WTC11 (cell line): ENCODE data around the gene ALDOB. TPM values are rescaled to one million over a fixed set of nuclear protein-coding genes. Genes with fewer than 3 reads are reported as not detected.

Experiments used
- ATAC-seq: fragments of 200-7000 bp; cut with Tn5 transposase; 2 replicates; pipeline ENCODE4 v1.10.0; 2021; ENCODE audit warnings: mild to moderate bottlenecking, moderate library complexity
- CTCF ChIA-PET: fragments of 300-600 bp; sonication (Branson Sonifier 250); formaldehyde crosslinking; loops from one replicate; lab custom pipeline; 2021; ENCODE audit warnings: antibody characterized with exemption; lab: Charles Lee
- POLR2A ChIA-PET: fragments of 350-600 bp; sonication (Branson Sonifier 250); formaldehyde crosslinking; loops from one replicate; lab custom pipeline; 2021; ENCODE audit warnings: antibody characterized with exemption; lab: Charles Lee
- DNase-seq: peaks from one replicate; pipeline ENCODE4 v3.0.0; 2021; ENCODE audit warnings: low spot score
- H3K27ac Mint-ChIP-seq: 2 replicates; pipeline ENCODE4 v1.8.0; 2021; ENCODE audit warnings: mixed read lengths
- H3K27me3 Mint-ChIP-seq: 2 replicates; pipeline ENCODE4 v1.8.0; 2021; ENCODE audit warnings: low read depth, mild to moderate bottlenecking, moderate library complexity, mixed read lengths
- H3K36me3 Mint-ChIP-seq: 2 replicates; pipeline ENCODE4 v1.8.0; 2021; ENCODE audit warnings: mixed read lengths
- H3K4me1 Mint-ChIP-seq: 2 replicates; pipeline ENCODE4 v1.8.0; 2022; ENCODE audit warnings: mixed read lengths
- H3K4me3 Mint-ChIP-seq: 2 replicates; pipeline ENCODE4 v1.8.0; 2021; ENCODE audit warnings: mild to moderate bottlenecking, moderate library complexity, mixed read lengths
- H3K9me3 Mint-ChIP-seq: 2 replicates; pipeline ENCODE4 v1.8.0; 2021; ENCODE audit warnings: mixed read lengths
- ATF1 ChIP-seq: sonication (generic); formaldehyde crosslinking; IDR thresholded peaks from 2 replicates; pipeline ENCODE4 v1.8.1; 2023; ENCODE audit warnings: mild to moderate bottlenecking, moderate library complexity, missing genetic modification reagents
- ATF6 ChIP-seq: sonication (generic); formaldehyde crosslinking; IDR thresholded peaks from 2 replicates; pipeline ENCODE4 v1.8.1; 2023; ENCODE audit warnings: mild to moderate bottlenecking, missing genetic modification reagents
- CDX4 ChIP-seq: fragments of 250-450 bp; sonication (Bioruptor Pico); IDR thresholded peaks from 2 replicates; pipeline ENCODE4 v1.9.0; 2021; ENCODE audit warnings: moderate library complexity, mild to moderate bottlenecking, inconsistent platforms, borderline replicate concordance
- CREM ChIP-seq: sonication (generic); formaldehyde crosslinking; IDR thresholded peaks from 2 replicates; pipeline ENCODE4 v1.8.1; 2022; ENCODE audit warnings: mild to moderate bottlenecking, missing genetic modification reagents, moderate library complexity
- CTCF ChIP-seq: fragments of 200-600 bp; IDR thresholded peaks from 2 replicates; pipeline ENCODE4 v1.8.0; 2022; ENCODE audit warnings: antibody characterized with exemption
- EMX1 ChIP-seq: fragments of 250-450 bp; sonication (Bioruptor Pico); IDR thresholded peaks from 2 replicates; pipeline ENCODE4 v1.8.0; 2021; ENCODE audit warnings: mild to moderate bottlenecking
- HMGXB4 ChIP-seq: sonication (generic); formaldehyde crosslinking; IDR thresholded peaks from 2 replicates; pipeline ENCODE4 v1.8.1; 2023; ENCODE audit warnings: mild to moderate bottlenecking, moderate library complexity, missing genetic modification reagents
- IRF1 ChIP-seq: sonication (generic); formaldehyde crosslinking; IDR thresholded peaks from 2 replicates; pipeline ENCODE4 v1.8.0; 2023; ENCODE audit warnings: missing genetic modification reagents
- NFYB ChIP-seq: sonication (generic); formaldehyde crosslinking; conservative IDR thresholded peaks from 2 replicates; pipeline ENCODE4 v1.8.0; 2022; ENCODE audit warnings: low read depth, missing genetic modification reagents
- NR1H2 ChIP-seq: sonication (generic); formaldehyde crosslinking; IDR thresholded peaks from 2 replicates; pipeline ENCODE4 v1.9.0; 2021; ENCODE audit warnings: mild to moderate bottlenecking, moderate library complexity, missing genetic modification reagents
- ZNF121 ChIP-seq: sonication (generic); formaldehyde crosslinking; IDR thresholded peaks from 2 replicates; pipeline ENCODE4 v1.8.0; 2023; ENCODE audit warnings: missing genetic modification reagents
- ZNF263 ChIP-seq: sonication (generic); formaldehyde crosslinking; IDR thresholded peaks from 2 replicates; pipeline ENCODE4 v1.8.1; 2022; ENCODE audit warnings: low read depth, mild to moderate bottlenecking, moderate library complexity, missing genetic modification reagents
- ZNF396 ChIP-seq: fragments of 250-450 bp; sonication (Bioruptor Pico); IDR thresholded peaks from 2 replicates; pipeline ENCODE4 v1.8.0; 2021; ENCODE audit warnings: mild to moderate bottlenecking, moderate library complexity, borderline replicate concordance
- total RNA-seq: library from RNA; stranded (reverse); gene quantifications from 3 replicates; pipeline ENCODE4 v1.2.3, GENCODE V29; 2021
- TF ChIP-seq, protein P1 (sequence below): fragments of 250-450 bp; sonication (Bioruptor Pico); IDR thresholded peaks from 2 replicates; pipeline ENCODE4 v1.8.0; 2021; ENCODE audit warnings: mild to moderate bottlenecking
- TF ChIP-seq, protein P2 (sequence below): sonication (generic); formaldehyde crosslinking; IDR thresholded peaks from 2 replicates; pipeline ENCODE4 v1.8.1; 2023; ENCODE audit warnings: mild to moderate bottlenecking, missing genetic modification reagents, moderate library complexity
- TF ChIP-seq, protein P3 (sequence below): sonication (generic); formaldehyde crosslinking; IDR thresholded peaks from 2 replicates; pipeline ENCODE4 v1.8.1; 2022; ENCODE audit warnings: low read depth, missing genetic modification reagents, borderline replicate concordance
- TF ChIP-seq, protein P4 (sequence below): fragments of 250-450 bp; sonication (Bioruptor Pico); IDR thresholded peaks from 2 replicates; pipeline ENCODE4 v2.1.2; 2022; ENCODE audit warnings: mild to moderate bottlenecking, moderate library complexity
- TF ChIP-seq, protein P5 (sequence below): sonication (generic); formaldehyde crosslinking; IDR thresholded peaks from 2 replicates; pipeline ENCODE4 v1.8.0; 2022; ENCODE audit warnings: mild to moderate bottlenecking, missing genetic modification reagents

The ALDOB gene
- total RNA-seq, 1 experiment from 2014 or later = 0.94 TPM

DNA sequence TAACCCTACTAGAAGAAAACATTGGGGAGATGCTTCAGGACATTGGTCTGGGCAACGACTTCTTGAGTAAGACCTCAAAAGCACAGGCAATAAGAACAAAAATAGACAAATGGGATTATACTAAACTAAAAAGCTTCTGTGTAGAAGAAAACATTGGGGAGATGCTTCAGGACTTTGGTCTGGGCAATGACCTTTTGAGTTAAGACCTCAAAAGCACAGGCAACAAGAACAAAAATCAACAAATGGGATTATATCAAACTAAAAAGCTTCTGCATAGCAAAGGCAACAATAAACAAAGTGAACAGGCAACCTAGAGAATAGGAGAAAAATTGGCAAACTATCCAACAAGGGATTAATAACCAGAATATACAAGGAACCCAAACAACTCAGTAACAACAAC lies 40.9 kb downstream of the ALDOB start:
- ChIA-PET CTCF (no interaction called here), POLR2A (no interaction called here)
- no peak overlapping the region for H3K4me3 Mint-ChIP-seq
- H3K27me3 Mint-ChIP-seq = no peaks in the 10 kb centered on the region
- H3K4me1 Mint-ChIP-seq = peaks cover 22% of the 10 kb centered on the region
- no peak for ATAC-seq
- peaks cover 64% of the 10 kb centered on the region for H3K36me3 Mint-ChIP-seq
- TF ChIP-seq IRF1 (CRISPR knock-in tag) (no peak), ZNF396 (CRISPR knock-in tag) (no peak), ATF1 (no peak), EMX1 (CRISPR knock-in tag) (no peak), CREM (CRISPR knock-in tag) (no peak), NFYB (CRISPR knock-in tag) (no peak), CDX4 (no peak), CTCF (no peak), ZNF263 (CRISPR knock-in tag) (no peak), ATF6 (CRISPR knock-in tag) (no peak), NR1H2 (no peak), HMGXB4 (CRISPR knock-in tag) (no peak), ZNF121 (no peak)
- TF ChIP-seq, protein P1, sequence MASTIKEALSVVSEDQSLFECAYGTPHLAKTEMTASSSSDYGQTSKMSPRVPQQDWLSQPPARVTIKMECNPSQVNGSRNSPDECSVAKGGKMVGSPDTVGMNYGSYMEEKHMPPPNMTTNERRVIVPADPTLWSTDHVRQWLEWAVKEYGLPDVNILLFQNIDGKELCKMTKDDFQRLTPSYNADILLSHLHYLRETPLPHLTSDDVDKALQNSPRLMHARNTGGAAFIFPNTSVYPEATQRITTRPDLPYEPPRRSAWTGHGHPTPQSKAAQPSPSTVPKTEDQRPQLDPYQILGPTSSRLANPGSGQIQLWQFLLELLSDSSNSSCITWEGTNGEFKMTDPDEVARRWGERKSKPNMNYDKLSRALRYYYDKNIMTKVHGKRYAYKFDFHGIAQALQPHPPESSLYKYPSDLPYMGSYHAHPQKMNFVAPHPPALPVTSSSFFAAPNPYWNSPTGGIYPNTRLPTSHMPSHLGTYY (CRISPR knock-in tag) = no peak
- TF ChIP-seq, protein P2, sequence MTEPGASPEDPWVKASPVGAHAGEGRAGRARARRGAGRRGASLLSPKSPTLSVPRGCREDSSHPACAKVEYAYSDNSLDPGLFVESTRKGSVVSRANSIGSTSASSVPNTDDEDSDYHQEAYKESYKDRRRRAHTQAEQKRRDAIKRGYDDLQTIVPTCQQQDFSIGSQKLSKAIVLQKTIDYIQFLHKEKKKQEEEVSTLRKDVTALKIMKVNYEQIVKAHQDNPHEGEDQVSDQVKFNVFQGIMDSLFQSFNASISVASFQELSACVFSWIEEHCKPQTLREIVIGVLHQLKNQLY (CRISPR knock-in tag) = no peak
- TF ChIP-seq, protein P3, sequence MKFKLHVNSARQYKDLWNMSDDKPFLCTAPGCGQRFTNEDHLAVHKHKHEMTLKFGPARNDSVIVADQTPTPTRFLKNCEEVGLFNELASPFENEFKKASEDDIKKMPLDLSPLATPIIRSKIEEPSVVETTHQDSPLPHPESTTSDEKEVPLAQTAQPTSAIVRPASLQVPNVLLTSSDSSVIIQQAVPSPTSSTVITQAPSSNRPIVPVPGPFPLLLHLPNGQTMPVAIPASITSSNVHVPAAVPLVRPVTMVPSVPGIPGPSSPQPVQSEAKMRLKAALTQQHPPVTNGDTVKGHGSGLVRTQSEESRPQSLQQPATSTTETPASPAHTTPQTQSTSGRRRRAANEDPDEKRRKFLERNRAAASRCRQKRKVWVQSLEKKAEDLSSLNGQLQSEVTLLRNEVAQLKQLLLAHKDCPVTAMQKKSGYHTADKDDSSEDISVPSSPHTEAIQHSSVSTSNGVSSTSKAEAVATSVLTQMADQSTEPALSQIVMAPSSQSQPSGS (CRISPR knock-in tag) = no peak
- TF ChIP-seq, protein P4, sequence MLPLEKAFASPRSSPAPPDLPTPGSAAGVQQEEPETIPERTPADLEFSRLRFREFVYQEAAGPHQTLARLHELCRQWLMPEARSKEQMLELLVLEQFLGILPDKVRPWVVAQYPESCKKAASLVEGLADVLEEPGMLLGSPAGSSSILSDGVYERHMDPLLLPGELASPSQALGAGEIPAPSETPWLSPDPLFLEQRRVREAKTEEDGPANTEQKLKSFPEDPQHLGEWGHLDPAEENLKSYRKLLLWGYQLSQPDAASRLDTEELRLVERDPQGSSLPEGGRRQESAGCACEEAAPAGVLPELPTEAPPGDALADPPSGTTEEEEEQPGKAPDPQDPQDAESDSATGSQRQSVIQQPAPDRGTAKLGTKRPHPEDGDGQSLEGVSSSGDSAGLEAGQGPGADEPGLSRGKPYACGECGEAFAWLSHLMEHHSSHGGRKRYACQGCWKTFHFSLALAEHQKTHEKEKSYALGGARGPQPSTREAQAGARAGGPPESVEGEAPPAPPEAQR (CRISPR knock-in tag) = no peak
- TF ChIP-seq, protein P5, sequence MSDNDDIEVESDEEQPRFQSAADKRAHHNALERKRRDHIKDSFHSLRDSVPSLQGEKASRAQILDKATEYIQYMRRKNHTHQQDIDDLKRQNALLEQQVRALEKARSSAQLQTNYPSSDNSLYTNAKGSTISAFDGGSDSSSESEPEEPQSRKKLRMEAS (CRISPR knock-in tag) = no peak
- H3K27ac Mint-ChIP-seq = no peak overlapping the region
- DNase-seq = no peak
- peaks cover 32% of the 10 kb centered on the region for H3K9me3 Mint-ChIP-seq
